ENCODE measurements around the gene NMT1. TPM values are rescaled to one million over a fixed set of nuclear protein-coding genes. Genes with fewer than 3 reads are reported as not detected.

The NMT1 gene
- total and polyA plus RNA-seq, 2 of the 13 experiments (the other 11 are each of a cell fraction or from before 2014, with no cell fraction given) = 75.7 to 142 TPM

DNA sequence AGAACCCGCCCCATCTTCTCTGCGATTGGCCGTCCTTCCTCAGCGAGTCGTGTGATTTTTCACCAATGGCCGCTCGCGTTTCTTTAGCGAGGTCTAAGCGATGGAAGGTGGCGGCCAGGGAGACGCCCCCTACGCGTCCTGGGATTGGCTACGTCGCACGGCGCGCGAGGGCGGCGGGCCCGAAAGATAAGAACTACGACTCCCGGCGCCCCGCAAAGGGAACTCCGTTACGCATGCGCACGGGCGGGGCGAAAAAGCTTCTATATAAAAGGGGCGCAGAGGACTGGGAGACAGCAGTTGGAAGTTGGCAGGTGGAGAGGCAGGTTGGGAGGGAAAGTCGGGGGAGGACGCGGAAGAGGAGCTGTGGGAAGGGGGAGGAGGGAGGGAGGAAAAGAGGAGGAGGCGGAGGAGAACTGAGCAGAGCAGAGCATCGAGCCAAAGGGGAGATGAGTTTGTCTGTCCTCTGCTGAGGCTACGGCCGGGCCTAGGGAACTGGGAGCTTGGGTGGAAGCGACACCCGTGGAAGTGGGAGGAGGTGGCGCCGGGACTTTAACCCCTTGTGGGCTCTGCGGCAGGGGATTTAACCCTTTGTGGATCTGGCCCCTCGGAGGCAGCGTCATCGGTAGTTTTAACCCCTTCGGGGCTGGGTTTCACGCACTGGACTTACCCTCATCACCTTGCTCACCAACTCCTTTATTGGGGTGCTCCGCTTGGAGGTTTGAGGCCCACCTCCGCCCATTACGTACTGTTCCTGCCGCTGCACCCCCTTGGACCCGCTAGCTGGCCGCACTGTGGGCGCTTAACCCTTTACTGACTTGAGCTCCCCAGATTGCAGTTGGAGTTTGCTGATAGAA is 87.3 kb downstream of the NMT1 start, which contains the start of gene HEXIM1 (continued):
- peak; percentile 68; the same call in 1 of the 2 replicates for TF ChIP-seq ZNF235 (CRISPR knock-in tag; IDR thresholded peaks at IDR 0.05; ENCODE audit: borderline replicate concordance)
- 0 out of 2 replicates have a peak, but pooled peaks have one; percentile 88 for TF ChIP-seq HOXA5 (CRISPR knock-in tag; IDR thresholded peaks at IDR 0.05)
- peak; percentile 94 for TF ChIP-seq ZNF160 (CRISPR knock-in tag; IDR thresholded peaks at IDR 0.05)
- TF ChIP-seq MYC (CRISPR knock-in tag; IDR thresholded peaks at IDR 0.05; ENCODE audit: borderline replicate concordance) = peak; percentile 45; the same call in 1 of the 2 replicates
- TF ChIP-seq BORCS8-MEF2B (CRISPR knock-in tag; IDR thresholded peaks at IDR 0.05) = peak; percentile 87
- peak; percentile 33; the same call in 1 of the 2 replicates for TF ChIP-seq ZNF292 (CRISPR knock-in tag; IDR thresholded peaks at IDR 0.05; ENCODE audit: borderline replicate concordance, low read depth)
- TF ChIP-seq, protein P1, sequence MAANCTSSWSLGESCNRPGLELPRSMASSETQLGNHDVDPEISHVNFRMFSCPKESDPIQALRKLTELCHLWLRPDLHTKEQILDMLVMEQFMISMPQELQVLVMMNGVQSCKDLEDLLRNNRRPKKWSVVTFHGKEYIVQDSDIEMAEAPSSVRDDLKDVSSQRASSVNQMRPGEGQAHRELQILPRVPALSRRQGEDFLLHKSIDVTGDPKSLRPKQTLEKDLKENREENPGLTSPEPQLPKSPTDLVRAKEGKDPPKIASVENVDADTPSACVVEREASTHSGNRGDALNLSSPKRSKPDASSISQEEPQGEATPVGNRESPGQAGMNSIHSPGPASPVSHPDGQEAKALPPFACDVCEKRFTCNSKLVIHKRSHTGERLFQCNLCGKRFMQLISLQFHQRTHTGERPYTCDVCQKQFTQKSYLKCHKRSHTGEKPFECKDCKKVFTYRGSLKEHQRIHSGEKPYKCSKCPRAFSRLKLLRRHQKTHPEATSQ (CRISPR knock-in tag; IDR thresholded peaks at IDR 0.05; ENCODE audit: borderline replicate concordance) = 0 out of 2 replicates have a peak, but pooled peaks have one; percentile 41
- peak; percentile 90 for TF ChIP-seq ZNF143 (CRISPR knock-in tag; IDR thresholded peaks at IDR 0.05)
- peak; percentile 37; the same call in 1 of the 2 replicates for TF ChIP-seq BHLHE40 (IDR thresholded peaks at IDR 0.05; ENCODE audit: low read length)
- no peak for TF ChIP-seq ZNF136 (CRISPR knock-in tag; IDR thresholded peaks at IDR 0.05; ENCODE audit: low read depth)
- TF ChIP-seq, protein P2, sequence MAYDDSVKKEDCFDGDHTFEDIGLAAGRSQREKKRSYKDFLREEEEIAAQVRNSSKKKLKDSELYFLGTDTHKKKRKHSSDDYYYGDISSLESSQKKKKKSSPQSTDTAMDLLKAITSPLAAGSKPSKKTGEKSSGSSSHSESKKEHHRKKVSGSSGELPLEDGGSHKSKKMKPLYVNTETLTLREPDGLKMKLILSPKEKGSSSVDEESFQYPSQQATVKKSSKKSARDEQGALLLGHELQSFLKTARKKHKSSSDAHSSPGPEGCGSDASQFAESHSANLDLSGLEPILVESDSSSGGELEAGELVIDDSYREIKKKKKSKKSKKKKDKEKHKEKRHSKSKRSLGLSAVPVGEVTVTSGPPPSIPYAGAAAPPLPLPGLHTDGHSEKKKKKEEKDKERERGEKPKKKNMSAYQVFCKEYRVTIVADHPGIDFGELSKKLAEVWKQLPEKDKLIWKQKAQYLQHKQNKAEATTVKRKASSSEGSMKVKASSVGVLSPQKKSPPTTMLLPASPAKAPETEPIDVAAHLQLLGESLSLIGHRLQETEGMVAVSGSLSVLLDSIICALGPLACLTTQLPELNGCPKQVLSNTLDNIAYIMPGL (CRISPR knock-in tag; IDR thresholded peaks at IDR 0.05; ENCODE audit: borderline replicate concordance in 1 of 2, low read depth in 1 of 2) = peak; percentile 64 to 72; a peak in 3 of 4 replicates
- TF ChIP-seq ZNF7 (CRISPR knock-in tag; IDR thresholded peaks at IDR 0.05) = 0 out of 2 replicates have a peak, but pooled peaks have one; percentile 28
- TF ChIP-seq IKZF4 (CRISPR knock-in tag; IDR thresholded peaks at IDR 0.05; ENCODE audit: borderline replicate concordance, low read depth, not compliant biosample characterization) = no peak
- no peak for TF ChIP-seq KDM6A (CRISPR knock-in tag; IDR thresholded peaks at IDR 0.05; ENCODE audit: low read depth)
- TF ChIP-seq CENPT (CRISPR knock-in tag; IDR thresholded peaks at IDR 0.05; ENCODE audit: low read depth) = no peak
- no peak for TF ChIP-seq ADNP (CRISPR knock-in tag; IDR thresholded peaks at IDR 0.05)
- TF ChIP-seq, protein P3, sequence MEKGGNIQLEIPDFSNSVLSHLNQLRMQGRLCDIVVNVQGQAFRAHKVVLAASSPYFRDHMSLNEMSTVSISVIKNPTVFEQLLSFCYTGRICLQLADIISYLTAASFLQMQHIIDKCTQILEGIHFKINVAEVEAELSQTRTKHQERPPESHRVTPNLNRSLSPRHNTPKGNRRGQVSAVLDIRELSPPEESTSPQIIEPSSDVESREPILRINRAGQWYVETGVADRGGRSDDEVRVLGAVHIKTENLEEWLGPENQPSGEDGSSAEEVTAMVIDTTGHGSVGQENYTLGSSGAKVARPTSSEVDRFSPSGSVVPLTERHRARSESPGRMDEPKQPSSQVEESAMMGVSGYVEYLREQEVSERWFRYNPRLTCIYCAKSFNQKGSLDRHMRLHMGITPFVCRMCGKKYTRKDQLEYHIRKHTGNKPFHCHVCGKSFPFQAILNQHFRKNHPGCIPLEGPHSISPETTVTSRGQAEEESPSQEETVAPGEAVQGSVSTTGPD (CRISPR knock-in tag; IDR thresholded peaks at IDR 0.05) = no peak
- TF ChIP-seq NFKB2 (CRISPR knock-in tag; IDR thresholded peaks at IDR 0.05; ENCODE audit: borderline replicate concordance) = peak; percentile 83; the same call in 1 of the 2 replicates
- TF ChIP-seq WIZ (CRISPR knock-in tag; IDR thresholded peaks at IDR 0.05) = peak; percentile 74; the same call in 1 of the 2 replicates
- no peak for TF ChIP-seq RORA (CRISPR knock-in tag; IDR thresholded peaks at IDR 0.05)
- TF ChIP-seq, protein P4, sequence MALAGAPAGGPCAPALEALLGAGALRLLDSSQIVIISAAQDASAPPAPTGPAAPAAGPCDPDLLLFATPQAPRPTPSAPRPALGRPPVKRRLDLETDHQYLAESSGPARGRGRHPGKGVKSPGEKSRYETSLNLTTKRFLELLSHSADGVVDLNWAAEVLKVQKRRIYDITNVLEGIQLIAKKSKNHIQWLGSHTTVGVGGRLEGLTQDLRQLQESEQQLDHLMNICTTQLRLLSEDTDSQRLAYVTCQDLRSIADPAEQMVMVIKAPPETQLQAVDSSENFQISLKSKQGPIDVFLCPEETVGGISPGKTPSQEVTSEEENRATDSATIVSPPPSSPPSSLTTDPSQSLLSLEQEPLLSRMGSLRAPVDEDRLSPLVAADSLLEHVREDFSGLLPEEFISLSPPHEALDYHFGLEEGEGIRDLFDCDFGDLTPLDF (CRISPR knock-in tag; IDR thresholded peaks at IDR 0.05) = peak; percentile 92
- TF ChIP-seq REPIN1 (CRISPR knock-in tag; IDR thresholded peaks at IDR 0.05; ENCODE audit: borderline replicate concordance, low read depth) = peak; percentile 86; the same call in 1 of the 2 replicates
- no peak; the same call in 1 of the 2 replicates for TF ChIP-seq IRF2 (CRISPR knock-in tag; IDR thresholded peaks at IDR 0.05)

Data from HepG2 (cell line).